Measurements from ENCODE around the gene EPHA10.

Gene EPHA10

GRCh38 chr1:37670133-37670532, 94.8 kb downstream of the EPHA10 start:
- DNase-seq: no peak

- DNase-seq: no peak
Observed at GRCh38 chr1:37667023-37667671, 97.8 kb downstream of the EPHA10 start.

GRCh38 chr1:37666241-37666867, 98.6 kb downstream of the EPHA10 start:
- DNase-seq: no peak
